LNCAP (cell line): ENCODE results near the gene TRAPPC3.

Experiments
- CTCF ChIP-seq: fragments of 450-650 bp; IDR thresholded peaks from 2 replicates; pipeline ENCODE4 v1.5.1; 2017; ENCODE audit warnings: mild to moderate bottlenecking

TRAPPC3 gene

GRCh38 chr1:36149237-36149972 is at the start of gene TRAPPC3:
TRAPPC3 (minus strand) TSS chr1:36149486; CDS start chr1:36149378, 108 bp downstream.
- peak; percentile 96 for TF ChIP-seq CTCF

DNA sequence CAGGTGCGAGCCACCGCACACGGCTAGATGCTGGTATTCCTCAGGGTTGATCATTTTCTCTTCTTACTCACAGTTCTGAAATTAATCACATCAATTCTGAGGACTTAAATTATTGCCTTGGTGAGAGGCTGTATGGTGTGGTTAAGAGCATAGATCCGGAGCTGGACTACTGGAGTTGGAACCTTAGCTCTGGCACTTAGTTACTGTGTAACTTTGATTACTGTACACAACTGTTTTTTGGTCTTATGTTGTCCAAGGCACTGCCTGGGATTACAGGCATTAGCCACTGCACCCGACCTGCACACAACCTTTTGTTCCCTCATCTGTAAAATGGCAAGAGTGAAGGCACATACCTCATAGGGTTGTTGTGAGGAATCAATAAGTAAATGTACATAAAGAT is 49.4 kb upstream of the TRAPPC3 start:
- no peak for TF ChIP-seq CTCF

DNA sequence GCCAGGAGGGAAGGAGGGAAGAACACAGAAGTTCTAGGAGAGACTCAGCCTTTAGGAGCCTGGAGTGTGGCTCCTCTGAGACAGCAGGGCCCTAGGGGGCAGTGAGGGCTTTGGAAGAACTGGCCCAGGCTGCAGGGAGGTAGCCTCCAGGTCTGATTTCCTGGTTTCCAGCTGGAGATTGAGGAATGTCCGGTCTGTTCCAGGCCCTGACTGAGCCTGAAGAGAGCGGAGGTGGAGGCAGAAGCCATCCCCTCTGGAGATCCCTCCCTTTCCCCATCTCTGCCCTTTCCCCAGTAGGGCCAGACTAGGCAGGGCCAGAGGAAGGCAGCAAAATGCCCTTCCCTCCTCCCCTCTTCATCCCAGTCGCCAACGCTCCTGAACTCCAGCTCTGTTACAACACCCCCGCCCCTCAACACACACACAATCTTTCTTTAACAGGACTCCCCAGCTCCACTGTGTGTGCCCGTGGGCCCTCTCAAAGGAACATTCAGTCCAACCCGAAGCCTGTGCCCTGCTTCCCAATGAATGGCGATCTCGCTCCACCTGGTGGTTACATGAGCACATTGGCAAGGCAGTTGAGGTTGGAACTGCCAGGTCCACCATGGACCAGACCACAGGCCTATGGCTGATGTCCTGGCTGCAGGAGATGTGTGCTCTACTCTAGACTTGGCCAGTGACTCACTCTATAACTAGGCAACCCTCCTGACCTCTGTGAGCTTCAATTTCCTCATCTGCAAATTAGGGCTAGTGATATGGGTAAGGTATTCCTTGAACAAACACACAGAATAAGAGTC is 38.7 kb upstream of the TRAPPC3 start:
- TF ChIP-seq CTCF = peak; percentile 82

DNA sequence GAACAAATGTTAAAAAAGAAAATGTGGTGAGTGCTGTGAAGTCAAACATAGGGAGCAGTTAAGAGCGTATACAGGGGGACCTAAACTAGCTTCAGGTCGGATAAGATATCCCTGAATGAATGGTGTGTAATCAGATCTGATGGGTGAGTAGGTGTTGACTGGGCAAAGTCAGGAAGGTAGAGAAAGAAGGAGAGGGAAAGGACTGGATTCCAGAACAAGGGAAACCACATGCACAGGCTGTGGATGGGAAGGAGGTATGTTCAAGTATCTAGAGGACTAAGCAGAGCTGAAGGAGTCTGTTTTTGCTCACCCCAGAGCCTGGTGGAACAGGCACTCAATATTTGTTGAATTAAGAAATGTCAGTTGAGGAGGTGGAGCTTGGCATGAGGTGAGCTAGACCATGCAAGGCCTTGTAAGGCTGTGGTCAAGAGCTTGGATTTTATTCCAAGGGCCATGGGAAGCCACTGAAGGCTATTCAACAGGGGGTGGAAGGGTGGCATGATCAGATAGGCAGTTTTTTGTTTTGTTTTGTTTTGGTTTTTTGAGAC is 34.1 kb upstream of the TRAPPC3 start:
- no peak for TF ChIP-seq CTCF

DNA sequence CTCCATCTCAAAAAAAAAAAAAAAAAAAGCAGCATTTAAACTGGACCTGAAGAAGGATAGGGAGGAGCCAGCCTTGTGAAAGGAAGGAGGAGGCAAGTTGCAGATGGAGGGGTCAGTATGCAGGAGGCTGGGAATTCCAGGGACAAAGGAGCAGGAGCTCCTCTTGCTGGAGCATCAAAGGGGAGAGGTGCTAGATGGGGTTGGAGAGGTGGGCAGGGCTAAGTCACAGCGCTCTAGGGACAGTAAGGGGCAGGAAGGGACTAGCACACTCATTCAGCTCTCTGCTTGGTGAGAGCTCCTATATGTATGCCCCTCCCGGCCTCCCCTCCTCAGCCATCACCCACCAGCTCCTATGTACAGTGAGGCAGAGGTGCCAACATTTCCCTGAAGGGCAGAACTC is 33.4 kb upstream of the TRAPPC3 start:
- no peak for TF ChIP-seq CTCF

GRCh38 chr1:36179220-36179600 is 29.9 kb upstream of the TRAPPC3 start:
- TF ChIP-seq CTCF = no peak

DNA sequence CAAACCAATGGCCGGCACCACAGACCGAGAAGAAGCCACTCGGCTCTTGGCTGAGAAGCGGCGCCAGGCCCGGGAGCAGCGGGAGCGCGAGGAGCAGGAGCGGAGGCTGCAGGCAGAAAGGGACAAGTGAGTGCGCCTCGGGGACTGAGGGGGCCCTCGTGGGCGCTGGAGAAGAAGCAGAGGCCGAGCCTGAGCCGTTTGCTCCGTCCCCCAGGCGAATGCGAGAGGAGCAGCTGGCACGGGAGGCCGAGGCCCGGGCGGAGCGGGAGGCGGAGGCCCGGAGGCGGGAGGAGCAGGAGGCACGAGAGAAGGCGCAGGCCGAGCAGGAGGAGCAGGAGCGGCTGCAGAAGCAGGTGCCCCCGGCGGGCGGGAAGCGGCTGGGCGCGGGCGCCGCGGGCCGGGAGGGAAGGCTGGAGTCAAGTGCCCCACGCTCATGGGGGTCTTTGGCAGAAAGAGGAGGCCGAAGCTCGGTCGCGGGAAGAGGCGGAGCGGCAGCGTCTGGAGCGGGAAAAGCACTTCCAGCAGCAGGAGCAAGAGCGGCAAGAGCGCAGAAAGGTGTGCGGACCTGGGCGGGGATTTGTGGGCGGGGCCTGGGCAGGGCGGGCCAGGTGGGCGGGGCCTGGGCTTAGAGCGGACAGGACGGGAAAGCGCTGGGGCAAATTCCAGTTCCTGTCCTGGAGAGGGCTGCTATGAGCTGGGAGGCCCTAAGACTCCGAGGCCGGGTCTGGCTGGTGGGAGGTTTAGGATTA is 29.4 kb upstream of the TRAPPC3 start:
- TF ChIP-seq CTCF = no peak
